Right lobe of liver (tissue), 4 donors: ENCODE results near the gene TSHR.

Source experiments
- POLR2A ChIP-seq: fragments of 450-650 bp; IDR thresholded peaks from one replicate; pipeline ENCODE4 v1.6.1; 2017; ENCODE audit warnings: antibody characterized with exemption, mild to moderate bottlenecking
- TF ChIP-seq, protein P1 (sequence below), 4 donors: fragments of 200-600 bp in 3 of 4; fragments of 450-650 bp in 1 of 4; IDR thresholded peaks; one replicate each; pipeline versions ENCODE4 v1.5.1 to v1.8.0; 2016 to 2022; ENCODE audit warnings: antibody characterized with exemption in 4 of 4, mild to moderate bottlenecking in 2 of 4
- donor health status: DM: no; HTN: no; CAD: no.
- donor health status: DM: no; HTN: no; CAD: no.
- donor health status: DM: no; HTN: yes; CAD: no.

DNA sequence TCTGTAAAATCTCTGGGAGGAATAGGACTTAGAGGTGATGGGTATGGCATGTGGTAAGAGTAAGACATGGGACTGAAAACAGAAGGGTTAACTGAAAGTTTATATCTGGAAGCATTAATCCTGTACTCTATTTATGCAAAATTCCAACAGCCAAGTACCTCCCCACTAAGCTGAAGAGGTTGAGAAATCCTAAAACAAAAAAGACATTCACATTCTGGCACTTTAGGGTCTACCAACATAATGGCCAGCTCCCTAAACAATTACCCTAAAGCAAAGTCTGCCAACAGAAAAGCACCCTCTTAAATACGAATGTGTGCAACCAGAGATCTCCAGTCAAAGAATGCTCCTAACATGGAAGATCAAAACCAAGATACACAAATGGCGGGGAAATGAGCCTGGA lies 178.0 kb downstream of the TSHR start:
- TF ChIP-seq, protein P1, sequence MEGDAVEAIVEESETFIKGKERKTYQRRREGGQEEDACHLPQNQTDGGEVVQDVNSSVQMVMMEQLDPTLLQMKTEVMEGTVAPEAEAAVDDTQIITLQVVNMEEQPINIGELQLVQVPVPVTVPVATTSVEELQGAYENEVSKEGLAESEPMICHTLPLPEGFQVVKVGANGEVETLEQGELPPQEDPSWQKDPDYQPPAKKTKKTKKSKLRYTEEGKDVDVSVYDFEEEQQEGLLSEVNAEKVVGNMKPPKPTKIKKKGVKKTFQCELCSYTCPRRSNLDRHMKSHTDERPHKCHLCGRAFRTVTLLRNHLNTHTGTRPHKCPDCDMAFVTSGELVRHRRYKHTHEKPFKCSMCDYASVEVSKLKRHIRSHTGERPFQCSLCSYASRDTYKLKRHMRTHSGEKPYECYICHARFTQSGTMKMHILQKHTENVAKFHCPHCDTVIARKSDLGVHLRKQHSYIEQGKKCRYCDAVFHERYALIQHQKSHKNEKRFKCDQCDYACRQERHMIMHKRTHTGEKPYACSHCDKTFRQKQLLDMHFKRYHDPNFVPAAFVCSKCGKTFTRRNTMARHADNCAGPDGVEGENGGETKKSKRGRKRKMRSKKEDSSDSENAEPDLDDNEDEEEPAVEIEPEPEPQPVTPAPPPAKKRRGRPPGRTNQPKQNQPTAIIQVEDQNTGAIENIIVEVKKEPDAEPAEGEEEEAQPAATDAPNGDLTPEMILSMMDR (IDR thresholded peaks at IDR 0.05), result no peak
- TF ChIP-seq POLR2A, result no peak
